Measurements from ENCODE around the gene FNDC4.

FNDC4 gene

GRCh38 chr2:27496357-27497287, 1.6 kb upstream of the FNDC4 start, which contains the start of gene GCKR:
GCKR (plus strand) TSS chr2:27496839; CDS start chr2:27496905, 66 bp downstream.
- TF ChIP-seq SIN3A (IDR thresholded peaks at IDR 0.05; ENCODE audit: borderline replicate concordance, insufficient read depth, low read length) (no peak), POLR2AphosphoS5 (IDR thresholded peaks at IDR 0.05; ENCODE audit: low read depth, low read length) (no peak), FOXP2 (optimal IDR thresholded peaks at IDR 0.05; ENCODE audit: borderline replicate concordance, extremely low read depth, extremely low read length, insufficient read depth) (no peak), TAF1 (IDR thresholded peaks at IDR 0.05; ENCODE audit: borderline replicate concordance, insufficient read depth, low read length) (no peak)
- TF ChIP-seq, protein P1, sequence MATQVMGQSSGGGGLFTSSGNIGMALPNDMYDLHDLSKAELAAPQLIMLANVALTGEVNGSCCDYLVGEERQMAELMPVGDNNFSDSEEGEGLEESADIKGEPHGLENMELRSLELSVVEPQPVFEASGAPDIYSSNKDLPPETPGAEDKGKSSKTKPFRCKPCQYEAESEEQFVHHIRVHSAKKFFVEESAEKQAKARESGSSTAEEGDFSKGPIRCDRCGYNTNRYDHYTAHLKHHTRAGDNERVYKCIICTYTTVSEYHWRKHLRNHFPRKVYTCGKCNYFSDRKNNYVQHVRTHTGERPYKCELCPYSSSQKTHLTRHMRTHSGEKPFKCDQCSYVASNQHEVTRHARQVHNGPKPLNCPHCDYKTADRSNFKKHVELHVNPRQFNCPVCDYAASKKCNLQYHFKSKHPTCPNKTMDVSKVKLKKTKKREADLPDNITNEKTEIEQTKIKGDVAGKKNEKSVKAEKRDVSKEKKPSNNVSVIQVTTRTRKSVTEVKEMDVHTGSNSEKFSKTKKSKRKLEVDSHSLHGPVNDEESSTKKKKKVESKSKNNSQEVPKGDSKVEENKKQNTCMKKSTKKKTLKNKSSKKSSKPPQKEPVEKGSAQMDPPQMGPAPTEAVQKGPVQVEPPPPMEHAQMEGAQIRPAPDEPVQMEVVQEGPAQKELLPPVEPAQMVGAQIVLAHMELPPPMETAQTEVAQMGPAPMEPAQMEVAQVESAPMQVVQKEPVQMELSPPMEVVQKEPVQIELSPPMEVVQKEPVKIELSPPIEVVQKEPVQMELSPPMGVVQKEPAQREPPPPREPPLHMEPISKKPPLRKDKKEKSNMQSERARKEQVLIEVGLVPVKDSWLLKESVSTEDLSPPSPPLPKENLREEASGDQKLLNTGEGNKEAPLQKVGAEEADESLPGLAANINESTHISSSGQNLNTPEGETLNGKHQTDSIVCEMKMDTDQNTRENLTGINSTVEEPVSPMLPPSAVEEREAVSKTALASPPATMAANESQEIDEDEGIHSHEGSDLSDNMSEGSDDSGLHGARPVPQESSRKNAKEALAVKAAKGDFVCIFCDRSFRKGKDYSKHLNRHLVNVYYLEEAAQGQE (IDR thresholded peaks at IDR 0.05; ENCODE audit: insufficient read depth in 1 of 2, low read depth in 2 of 2, low read length in 2 of 2): no peak

DNA sequence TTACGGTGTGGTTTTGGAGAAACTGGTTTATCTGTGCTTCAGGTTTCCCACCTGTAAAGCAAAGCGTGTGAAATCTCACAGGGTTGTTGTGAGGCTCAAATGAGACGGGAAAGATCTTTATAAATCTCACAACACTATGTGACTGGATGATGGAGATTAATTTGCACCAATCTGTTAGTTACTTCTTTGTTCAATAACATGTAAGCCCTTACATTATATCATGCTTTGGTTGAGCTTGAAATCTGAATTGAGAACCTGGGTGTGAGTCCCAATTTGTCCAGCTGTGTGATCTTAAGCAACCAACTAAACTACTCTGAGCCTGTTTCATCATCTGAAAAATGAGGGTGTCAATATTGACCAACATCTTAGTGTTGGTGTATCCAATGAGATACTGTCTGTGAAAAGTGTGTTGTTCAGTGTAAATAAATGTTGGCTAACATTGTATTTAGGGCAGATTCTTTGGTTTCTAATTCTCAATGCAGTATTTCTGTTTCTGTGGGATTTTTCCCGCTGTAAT, 898 bp upstream of the FNDC4 start:
- TF ChIP-seq TAF1 (IDR thresholded peaks at IDR 0.05; ENCODE audit: borderline replicate concordance, insufficient read depth, low read length) (no peak), SIN3A (IDR thresholded peaks at IDR 0.05; ENCODE audit: borderline replicate concordance, insufficient read depth, low read length) (no peak), FOXP2 (optimal IDR thresholded peaks at IDR 0.05; ENCODE audit: borderline replicate concordance, extremely low read depth, extremely low read length, insufficient read depth) (no peak), POLR2AphosphoS5 (IDR thresholded peaks at IDR 0.05; ENCODE audit: low read depth, low read length) (no peak)
- TF ChIP-seq, protein P1 (IDR thresholded peaks at IDR 0.05; ENCODE audit: insufficient read depth in 1 of 2, low read depth in 2 of 2, low read length in 2 of 2): no peak

- TF ChIP-seq POLR2AphosphoS5 (IDR thresholded peaks at IDR 0.05; ENCODE audit: low read depth, low read length): no peak
- TF ChIP-seq FOXP2 (optimal IDR thresholded peaks at IDR 0.05; ENCODE audit: borderline replicate concordance, extremely low read depth, extremely low read length, insufficient read depth): no peak
- TF ChIP-seq, protein P1 (IDR thresholded peaks at IDR 0.05; ENCODE audit: insufficient read depth in 1 of 2, low read depth in 2 of 2, low read length in 2 of 2): no peak
- no peak for TF ChIP-seq TAF1 (IDR thresholded peaks at IDR 0.05; ENCODE audit: borderline replicate concordance, insufficient read depth, low read length)
- TF ChIP-seq SIN3A (IDR thresholded peaks at IDR 0.05; ENCODE audit: borderline replicate concordance, insufficient read depth, low read length): no peak
These were observed 586 bp downstream of the FNDC4 start for GRCh38 chr2:27494284-27494943.

DNA sequence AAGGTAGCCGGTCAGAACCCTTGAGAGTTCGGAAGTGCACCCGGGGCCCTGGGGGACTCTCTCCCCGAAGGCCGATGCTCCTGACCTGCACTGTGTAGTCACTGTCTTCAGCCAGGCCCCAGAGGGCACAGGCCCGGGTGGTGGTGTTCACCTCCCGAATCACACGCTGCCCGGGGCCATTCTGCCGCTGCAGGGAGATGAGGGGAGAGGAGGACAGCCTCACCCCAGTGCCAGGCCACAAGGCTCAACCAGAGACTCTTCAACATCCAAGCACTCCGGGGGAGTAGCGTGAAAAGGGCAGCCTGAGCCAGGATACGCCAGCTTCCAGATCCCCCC, 1.1 kb downstream of the FNDC4 start:
- TF ChIP-seq SIN3A (IDR thresholded peaks at IDR 0.05; ENCODE audit: borderline replicate concordance, insufficient read depth, low read length): no peak

GRCh38 chr2:27492557-27492956, 2.4 kb downstream of the FNDC4 start:
- no peak for TF ChIP-seq FOXP2 (optimal IDR thresholded peaks at IDR 0.05; ENCODE audit: borderline replicate concordance, extremely low read depth, extremely low read length, insufficient read depth)
- TF ChIP-seq POLR2AphosphoS5 (IDR thresholded peaks at IDR 0.05; ENCODE audit: low read depth, low read length): no peak
- no peak for TF ChIP-seq TAF1 (IDR thresholded peaks at IDR 0.05; ENCODE audit: borderline replicate concordance, insufficient read depth, low read length)
- no peak for TF ChIP-seq SIN3A (IDR thresholded peaks at IDR 0.05; ENCODE audit: borderline replicate concordance, insufficient read depth, low read length)
- TF ChIP-seq, protein P1 (IDR thresholded peaks at IDR 0.05; ENCODE audit: insufficient read depth in 1 of 2, low read depth in 2 of 2, low read length in 2 of 2): no peak
